GM18508 (cell line): ENCODE results near the gene HBQ1.
"Not testable (repeated sequence)": the region's sequence is repeated elsewhere in the genome, so short reads cannot be mapped to it uniquely, and the experiment has no call there.

Source experiments
- ATAC-seq: cut with Tn5 transposase; IDR thresholded peaks from one replicate; pipeline ENCODE4 v1.9.1; 2021; ENCODE audit warnings: moderate number of reproducible peaks; ENCODE audit not compliant: insufficient read depth, unreplicated experiment

HBQ1 gene

DNA sequence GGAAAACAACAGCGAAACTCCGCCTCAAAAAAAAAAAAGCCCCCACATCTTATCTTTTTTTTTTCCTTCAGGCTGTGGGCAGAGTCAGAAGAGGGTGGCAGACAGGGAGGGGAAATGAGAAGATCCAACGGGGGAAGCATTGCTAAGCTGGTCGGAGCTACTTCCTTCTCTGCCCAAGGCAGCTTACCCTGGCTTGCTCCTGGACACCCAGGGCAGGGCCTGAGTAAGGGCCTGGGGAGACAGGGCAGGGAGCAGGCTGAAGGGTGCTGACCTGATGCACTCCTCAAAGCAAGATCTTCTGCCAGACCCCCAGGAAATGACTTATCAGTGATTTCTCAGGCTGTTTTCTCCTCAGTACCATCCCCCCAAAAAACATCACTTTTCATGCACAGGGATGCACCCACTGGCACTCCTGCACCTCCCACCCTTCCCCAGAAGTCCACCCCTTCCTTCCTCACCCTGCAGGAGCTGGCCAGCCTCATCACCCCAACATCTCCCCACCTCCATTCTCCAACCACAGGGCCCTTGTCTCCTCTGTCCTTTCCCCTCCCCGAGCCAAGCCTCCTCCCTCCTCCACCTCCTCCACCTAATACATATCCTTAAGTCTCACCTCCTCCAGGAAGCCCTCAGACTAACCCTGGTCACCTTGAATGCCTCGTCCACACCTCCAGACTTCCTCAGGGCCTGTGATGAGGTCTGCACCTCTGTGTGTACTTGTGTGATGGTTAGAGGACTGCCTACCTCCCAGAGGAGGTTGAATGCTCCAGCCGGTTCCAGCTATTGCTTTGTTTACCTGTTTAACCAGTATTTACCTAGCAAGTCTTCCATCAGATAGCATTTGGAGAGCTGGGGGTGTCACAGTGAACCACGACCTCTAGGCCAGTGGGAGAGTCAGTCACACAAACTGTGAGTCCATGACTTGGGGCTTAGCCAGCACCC is 5.0 kb upstream of the HBQ1 start:
- no peak for ATAC-seq

GRCh38 chr16:176006-176405 is 4.3 kb upstream of the HBQ1 start:
- ATAC-seq, result not testable (repeated sequence)

DNA sequence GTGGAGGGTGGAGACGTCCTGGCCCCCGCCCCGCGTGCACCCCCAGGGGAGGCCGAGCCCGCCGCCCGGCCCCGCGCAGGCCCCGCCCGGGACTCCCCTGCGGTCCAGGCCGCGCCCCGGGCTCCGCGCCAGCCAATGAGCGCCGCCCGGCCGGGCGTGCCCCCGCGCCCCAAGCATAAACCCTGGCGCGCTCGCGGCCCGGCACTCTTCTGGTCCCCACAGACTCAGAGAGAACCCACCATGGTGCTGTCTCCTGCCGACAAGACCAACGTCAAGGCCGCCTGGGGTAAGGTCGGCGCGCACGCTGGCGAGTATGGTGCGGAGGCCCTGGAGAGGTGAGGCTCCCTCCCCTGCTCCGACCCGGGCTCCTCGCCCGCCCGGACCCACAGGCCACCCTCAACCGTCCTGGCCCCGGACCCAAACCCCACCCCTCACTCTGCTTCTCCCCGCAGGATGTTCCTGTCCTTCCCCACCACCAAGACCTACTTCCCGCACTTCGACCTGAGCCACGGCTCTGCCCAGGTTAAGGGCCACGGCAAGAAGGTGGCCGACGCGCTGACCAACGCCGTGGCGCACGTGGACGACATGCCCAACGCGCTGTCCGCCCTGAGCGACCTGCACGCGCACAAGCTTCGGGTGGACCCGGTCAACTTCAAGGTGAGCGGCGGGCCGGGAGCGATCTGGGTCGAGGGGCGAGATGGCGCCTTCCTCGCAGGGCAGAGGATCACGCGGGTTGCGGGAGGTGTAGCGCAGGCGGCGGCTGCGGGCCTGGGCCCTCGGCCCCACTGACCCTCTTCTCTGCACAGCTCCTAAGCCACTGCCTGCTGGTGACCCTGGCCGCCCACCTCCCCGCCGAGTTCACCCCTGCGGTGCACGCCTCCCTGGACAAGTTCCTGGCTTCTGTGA is 3.5 kb upstream of the HBQ1 start, which contains the start of gene HBA1:
HBA1 (plus strand) TSS at position 204 of the 906 bp plus-strand sequence; CDS start at position 241, 37 bp downstream.
- not testable (repeated sequence) for ATAC-seq

GRCh38 chr16:177394-177822 is 2.9 kb upstream of the HBQ1 start:
- no peak for ATAC-seq

DNA sequence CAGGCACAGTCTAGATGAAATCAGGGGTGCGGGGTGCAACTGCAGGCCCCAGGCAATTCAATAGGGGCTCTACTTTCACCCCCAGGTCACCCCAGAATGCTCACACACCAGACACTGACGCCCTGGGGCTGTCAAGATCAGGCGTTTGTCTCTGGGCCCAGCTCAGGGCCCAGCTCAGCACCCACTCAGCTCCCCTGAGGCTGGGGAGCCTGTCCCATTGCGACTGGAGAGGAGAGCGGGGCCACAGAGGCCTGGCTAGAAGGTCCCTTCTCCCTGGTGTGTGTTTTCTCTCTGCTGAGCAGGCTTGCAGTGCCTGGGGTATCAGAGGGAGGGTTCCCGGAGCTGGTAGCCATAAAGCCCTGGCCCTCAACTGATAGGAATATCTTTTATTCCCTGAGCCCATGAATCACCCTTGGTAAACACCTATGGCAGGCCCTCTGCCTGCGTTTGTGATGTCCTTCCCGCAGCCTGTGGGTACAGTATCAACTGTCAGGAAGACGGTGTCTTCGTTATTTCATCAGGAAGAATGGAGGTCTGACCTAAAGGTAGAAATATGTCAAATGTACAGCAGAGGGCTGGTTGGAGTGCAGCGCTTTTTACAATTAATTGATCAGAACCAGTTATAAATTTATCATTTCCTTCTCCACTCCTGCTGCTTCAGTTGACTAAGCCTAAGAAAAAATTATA is 2.1 kb upstream of the HBQ1 start:
- no peak for ATAC-seq

GRCh38 chr16:178668-179015 is 1.6 kb upstream of the HBQ1 start:
- no peak for ATAC-seq

DNA sequence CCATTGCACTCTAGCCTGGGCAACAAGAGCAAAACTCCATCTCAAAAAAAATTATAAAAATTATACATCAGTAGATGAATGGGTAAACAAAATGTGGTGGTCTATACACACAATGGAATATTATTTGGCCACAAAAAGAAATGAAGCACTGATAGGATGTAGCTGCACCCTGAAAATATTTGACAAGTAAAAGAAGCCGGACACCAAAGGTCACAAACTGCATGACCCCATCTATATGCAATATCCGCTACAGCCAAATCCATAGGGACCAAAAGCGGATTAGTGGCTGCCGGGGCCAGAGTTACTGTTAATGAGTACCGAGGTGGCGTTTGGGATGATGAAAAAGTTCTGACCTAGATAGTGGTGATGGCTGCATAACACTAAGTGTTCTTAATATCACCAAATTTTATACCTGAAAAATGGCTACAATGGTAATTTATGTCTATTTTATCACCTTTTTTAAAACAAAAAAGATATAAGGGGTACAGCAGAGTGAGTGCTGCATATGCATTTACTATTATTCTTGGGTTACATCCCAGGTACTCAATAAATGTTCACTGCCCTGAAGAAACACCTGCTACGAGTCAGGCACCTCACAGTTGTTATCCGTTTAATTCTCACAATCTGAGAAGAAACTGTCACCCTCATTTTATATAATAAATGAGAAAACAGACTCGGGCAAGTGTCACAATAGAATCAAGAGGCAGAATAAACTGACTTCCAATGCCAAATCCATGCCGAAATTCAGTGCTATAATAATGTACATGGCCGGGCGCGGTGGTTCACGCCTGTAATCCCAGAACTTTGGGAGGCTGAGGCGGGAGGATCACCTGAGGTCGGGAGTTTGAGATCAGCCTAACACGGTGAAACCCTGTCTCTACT is 807 bp upstream of the HBQ1 start:
- no peak for ATAC-seq

DNA sequence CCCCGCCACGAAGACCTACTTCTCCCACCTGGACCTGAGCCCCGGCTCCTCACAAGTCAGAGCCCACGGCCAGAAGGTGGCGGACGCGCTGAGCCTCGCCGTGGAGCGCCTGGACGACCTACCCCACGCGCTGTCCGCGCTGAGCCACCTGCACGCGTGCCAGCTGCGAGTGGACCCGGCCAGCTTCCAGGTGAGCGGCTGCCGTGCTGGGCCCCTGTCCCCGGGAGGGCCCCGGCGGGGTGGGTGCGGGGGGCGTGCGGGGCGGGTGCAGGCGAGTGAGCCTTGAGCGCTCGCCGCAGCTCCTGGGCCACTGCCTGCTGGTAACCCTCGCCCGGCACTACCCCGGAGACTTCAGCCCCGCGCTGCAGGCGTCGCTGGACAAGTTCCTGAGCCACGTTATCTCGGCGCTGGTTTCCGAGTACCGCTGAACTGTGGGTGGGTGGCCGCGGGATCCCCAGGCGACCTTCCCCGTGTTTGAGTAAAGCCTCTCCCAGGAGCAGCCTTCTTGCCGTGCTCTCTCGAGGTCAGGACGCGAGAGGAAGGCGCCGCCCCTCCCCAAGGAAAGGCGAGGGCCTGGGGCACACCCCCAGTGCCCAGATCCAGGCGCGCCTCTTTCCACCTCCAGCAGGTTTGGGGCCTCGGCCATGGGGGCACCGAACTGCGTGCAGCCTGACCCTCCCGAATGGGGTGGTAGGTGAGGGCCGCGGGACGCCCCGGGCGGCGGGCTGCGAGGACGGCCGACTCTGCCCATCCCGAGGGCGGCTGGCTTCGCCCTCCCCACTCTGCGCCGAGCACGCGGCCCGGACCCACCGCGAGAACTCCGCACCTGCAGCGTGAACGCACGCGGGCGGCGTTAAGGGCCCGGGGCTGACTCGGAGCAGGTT is 664 bp downstream of the HBQ1 start:
- ATAC-seq, result no peak

- no peak for ATAC-seq
These were observed 1.3 kb downstream of the HBQ1 start for GRCh38 chr16:181565-182021.

DNA sequence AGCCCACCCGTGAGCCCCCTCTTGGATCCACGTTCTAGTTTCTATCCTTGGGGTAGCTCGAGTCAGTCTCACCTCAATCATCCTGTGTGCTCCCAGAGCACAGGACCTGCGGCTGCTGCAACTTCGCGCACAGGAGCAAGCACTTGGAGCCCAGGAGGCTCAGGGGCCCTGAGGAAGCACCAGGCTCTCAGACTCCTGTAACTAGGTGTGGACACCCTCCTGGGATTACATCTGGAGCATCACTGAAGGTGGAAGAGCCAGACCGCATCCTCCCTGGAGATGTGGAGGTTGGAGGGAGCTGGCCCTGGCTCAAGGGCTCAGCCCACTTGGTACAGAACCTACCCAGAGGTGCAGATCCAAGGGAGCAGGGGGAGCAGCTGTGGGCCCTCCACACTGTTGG is 2.7 kb downstream of the HBQ1 start:
- ATAC-seq, result no peak

- no peak for ATAC-seq
These were observed 5.0 kb downstream of the HBQ1 start for GRCh38 chr16:185213-185612.

- ATAC-seq, result no peak
These were observed 5.4 kb downstream of the HBQ1 start for GRCh38 chr16:185691-186090.

GRCh38 chr16:187330-187729 is 7.1 kb downstream of the HBQ1 start:
- ATAC-seq, result no peak

- ATAC-seq, result no peak
These were observed 8.4 kb downstream of the HBQ1 start for GRCh38 chr16:188674-189073.

DNA sequence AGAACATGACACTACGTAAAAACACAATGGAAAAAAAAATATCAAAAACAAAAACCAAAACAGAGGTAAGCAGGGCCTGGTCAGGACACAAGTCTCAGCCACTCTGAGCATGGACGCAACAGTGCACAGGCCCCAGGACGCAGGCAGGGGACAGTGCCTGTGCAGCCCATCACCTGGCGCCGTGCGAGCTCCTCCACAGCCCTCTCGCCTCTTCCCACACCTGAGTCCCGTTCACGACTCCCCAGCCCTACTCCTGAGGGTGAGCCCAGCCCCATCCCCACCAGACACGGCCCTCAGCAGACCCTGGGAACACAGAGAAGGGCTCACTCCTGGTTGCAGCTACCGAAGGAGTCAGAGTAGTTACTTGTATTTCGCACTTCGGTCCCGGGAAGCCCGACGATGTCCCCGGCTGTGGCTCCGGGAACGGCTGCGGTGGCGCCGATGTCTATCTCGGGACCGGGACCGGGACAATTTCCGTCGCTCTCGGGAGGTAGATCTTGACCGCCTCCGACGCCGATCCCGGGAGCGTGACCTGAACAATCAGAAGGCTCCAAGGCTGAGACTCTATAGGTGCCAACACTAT is 9.4 kb downstream of the HBQ1 start:
- ATAC-seq, result no peak

GRCh38 chr16:191831-192230 is 11.6 kb downstream of the HBQ1 start:
- ATAC-seq, result no peak

DNA sequence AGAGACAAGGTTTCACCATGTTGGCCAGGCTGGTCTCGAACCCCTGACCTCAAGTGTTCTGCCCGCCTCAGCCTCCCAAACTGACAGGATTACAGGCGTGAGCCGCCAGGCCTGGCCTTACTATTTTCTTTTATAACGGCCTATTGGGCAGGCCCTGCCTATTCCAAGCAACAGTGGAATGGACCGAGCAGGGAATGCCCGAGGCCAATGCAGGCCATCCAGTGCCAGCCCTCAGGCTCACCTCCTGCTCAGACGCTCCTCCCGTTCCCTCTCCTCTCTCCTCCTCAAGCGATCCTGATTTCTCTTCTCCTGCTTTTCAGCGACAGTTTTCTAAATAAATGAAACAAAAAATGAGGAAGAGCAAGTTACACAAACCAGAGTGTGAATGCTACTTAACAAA is 12.4 kb downstream of the HBQ1 start:
- no peak for ATAC-seq

GRCh38 chr16:193441-193840 is 13.2 kb downstream of the HBQ1 start:
- no peak for ATAC-seq
